Left lung (tissue), 10 donors: ENCODE measurements around the gene PIGL. TPM values are rescaled to one million over a fixed set of nuclear protein-coding genes. Genes with fewer than 3 reads are reported as not detected.
"Not testable (repeated sequence)": the region's sequence is repeated elsewhere in the genome, so short reads cannot be mapped to it uniquely, and the experiment has no call there.

Experiments
- ATAC-seq: fragments of 200-7000 bp; cut with Tn5 transposase; one replicate; pipeline ENCODE4 v1.9.1; 2020; ENCODE audit warnings: moderate library complexity
- DNase-seq, 4 donors: peaks; one replicate each; pipeline ENCODE4 v3.0.0-alpha.2; 2013 to 2020
- H3K27ac ChIP-seq, 2 donors: fragments of 200-600 bp; sonication (generic) in 1 of 2; one replicate each; pipeline versions ENCODE4 v1.5.0 to v1.8.0; 2020 to 2021
- H3K27me3 ChIP-seq, 2 donors: fragments of 200-600 bp; sonication (generic) in 1 of 2; one replicate each; pipeline versions ENCODE4 v1.5.0 to v1.8.0; 2020 to 2021
- H3K36me3 ChIP-seq, 2 donors: fragments of 200-600 bp; sonication (generic) in 1 of 2; one replicate each; pipeline versions ENCODE4 v1.5.0 to v1.8.0; 2020 to 2021
- H3K4me1 ChIP-seq, 2 donors: fragments of 200-600 bp; one replicate each; pipeline ENCODE4 v1.8.0; 2021
- H3K4me3 ChIP-seq, 2 donors: fragments of 200-600 bp; sonication (generic) in 1 of 2; one replicate each; pipeline versions ENCODE4 v1.5.0 to v1.8.0; 2020 to 2021; ENCODE audit warnings: mild to moderate bottlenecking in 1 of 2
- H3K9me3 ChIP-seq, 2 donors: fragments of 200-600 bp; sonication (generic) in 1 of 2; one replicate each; pipeline versions ENCODE4 v1.5.0 to v1.8.0; 2020 to 2021
- intact Hi-C, 2 donors: fragments of 100-400 bp; cut with DNase I; formaldehyde crosslinking; loops; one replicate each; pipeline versions ENCODE4 v1.11.2 to v1.14.2; 2022
- polyA plus RNA-seq, 6 donors: library from polyadenylated mRNA; unstranded; fragments of 120-200 nt; gene quantifications; one replicate each; pipeline ENCODE4 v1.2.1, GENCODE V29; 2013; ENCODE audit not compliant: insufficient read length in 6 of 6
- total RNA-seq, 2 donors: library from RNA; stranded (reverse); fragmentation: NEBNext Ultra II Directional; extraction: Animal tissue kit (Norgen Biotek cat#: 25700); gene quantifications; one replicate each; pipeline ENCODE4 v1.2.1, GENCODE V29; 2021
- TF ChIP-seq, protein P1 (sequence below), 2 donors: fragments of 200-600 bp; sonication (generic) in 1 of 2; IDR thresholded peaks; one replicate each; pipeline versions ENCODE4 v1.5.0 to v1.8.0; 2021; ENCODE audit warnings: antibody characterized with exemption in 2 of 2
- donor health status: DM: no; HTN: yes; CAD: no.
- donor health status: DM: no; HTN: no; CAD: no.

Gene PIGL
- total and polyA plus RNA-seq, 8 donors: 15.9 to 56.0 (median 40.5) TPM

DNA sequence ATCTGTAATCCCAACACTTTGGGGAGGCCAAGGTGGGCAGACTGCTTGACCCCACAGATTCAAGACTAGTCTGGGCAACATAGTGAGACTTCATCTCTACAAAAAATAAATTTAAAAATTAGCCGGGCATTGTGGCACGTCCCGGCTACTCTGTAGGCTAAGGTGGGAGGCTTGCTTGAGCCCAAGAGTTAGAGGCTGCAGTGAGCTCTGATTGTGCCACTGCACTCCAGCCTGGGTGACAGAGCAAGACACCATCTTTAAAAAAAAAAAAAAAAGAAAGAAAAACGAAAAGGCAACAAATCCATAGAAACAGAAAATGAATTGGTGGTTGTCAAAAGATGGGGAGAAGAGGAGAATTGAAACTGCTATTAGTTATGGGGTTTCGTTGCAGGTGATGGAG lies 29.4 kb upstream of the PIGL start:
- intact Hi-C loops: no loop called here
- H3K27me3 ChIP-seq: no peaks in the 10 kb centered on the region
- no peaks in the 10 kb centered on the region for H3K4me1 ChIP-seq
- TF ChIP-seq, protein P1, sequence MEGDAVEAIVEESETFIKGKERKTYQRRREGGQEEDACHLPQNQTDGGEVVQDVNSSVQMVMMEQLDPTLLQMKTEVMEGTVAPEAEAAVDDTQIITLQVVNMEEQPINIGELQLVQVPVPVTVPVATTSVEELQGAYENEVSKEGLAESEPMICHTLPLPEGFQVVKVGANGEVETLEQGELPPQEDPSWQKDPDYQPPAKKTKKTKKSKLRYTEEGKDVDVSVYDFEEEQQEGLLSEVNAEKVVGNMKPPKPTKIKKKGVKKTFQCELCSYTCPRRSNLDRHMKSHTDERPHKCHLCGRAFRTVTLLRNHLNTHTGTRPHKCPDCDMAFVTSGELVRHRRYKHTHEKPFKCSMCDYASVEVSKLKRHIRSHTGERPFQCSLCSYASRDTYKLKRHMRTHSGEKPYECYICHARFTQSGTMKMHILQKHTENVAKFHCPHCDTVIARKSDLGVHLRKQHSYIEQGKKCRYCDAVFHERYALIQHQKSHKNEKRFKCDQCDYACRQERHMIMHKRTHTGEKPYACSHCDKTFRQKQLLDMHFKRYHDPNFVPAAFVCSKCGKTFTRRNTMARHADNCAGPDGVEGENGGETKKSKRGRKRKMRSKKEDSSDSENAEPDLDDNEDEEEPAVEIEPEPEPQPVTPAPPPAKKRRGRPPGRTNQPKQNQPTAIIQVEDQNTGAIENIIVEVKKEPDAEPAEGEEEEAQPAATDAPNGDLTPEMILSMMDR (IDR thresholded peaks at IDR 0.05): no peak
- DNase-seq: no peak
- no peak overlapping the region for H3K4me3 ChIP-seq
- H3K27ac ChIP-seq: no peak overlapping the region
- no peaks in the 10 kb centered on the region for H3K9me3 ChIP-seq
- ATAC-seq: no peak
- peaks cover 0 to 50% of the 10 kb centered on the region in 2 donors for H3K36me3 ChIP-seq

DNA sequence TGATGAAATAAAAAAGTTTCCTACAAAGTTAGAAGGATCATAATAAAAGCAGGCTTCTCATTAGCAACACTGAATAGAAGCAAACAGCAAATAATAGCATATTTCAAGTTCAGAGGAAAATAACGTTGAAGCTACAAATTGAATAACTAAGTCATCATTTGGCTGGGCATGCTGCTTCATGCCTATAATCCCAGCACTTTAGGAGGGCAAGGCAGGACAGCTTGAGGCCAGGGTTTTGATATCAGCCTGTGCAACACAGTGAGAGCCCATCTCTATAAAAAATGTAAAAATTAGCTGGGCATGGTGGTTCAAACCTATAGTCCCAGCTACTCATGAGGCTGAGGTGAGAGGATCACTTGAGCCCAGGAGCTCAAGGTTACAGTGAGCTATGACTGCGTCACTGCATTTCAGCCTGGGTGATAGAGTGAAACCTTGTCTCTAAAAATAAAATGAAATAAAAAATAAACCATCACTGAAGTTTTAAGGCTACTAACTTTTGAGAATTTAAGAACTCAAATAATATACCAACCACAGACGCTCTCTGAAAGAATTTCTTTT lies 27.1 kb upstream of the PIGL start:
- Histone ChIP-seq H3K36me3 (peaks cover 0 to 64% of the 10 kb centered on the region in 2 donors), H3K4me1 (no peaks in the 10 kb centered on the region), H3K27ac (no peak overlapping the region), H3K27me3 (no peaks in the 10 kb centered on the region), H3K9me3 (no peaks in the 10 kb centered on the region), H3K4me3 (no peak overlapping the region)
- DNase-seq (no peak), ATAC-seq (no peak)
- TF ChIP-seq, protein P1 (IDR thresholded peaks at IDR 0.05): no peak
- intact Hi-C loops: no loop called here

DNA sequence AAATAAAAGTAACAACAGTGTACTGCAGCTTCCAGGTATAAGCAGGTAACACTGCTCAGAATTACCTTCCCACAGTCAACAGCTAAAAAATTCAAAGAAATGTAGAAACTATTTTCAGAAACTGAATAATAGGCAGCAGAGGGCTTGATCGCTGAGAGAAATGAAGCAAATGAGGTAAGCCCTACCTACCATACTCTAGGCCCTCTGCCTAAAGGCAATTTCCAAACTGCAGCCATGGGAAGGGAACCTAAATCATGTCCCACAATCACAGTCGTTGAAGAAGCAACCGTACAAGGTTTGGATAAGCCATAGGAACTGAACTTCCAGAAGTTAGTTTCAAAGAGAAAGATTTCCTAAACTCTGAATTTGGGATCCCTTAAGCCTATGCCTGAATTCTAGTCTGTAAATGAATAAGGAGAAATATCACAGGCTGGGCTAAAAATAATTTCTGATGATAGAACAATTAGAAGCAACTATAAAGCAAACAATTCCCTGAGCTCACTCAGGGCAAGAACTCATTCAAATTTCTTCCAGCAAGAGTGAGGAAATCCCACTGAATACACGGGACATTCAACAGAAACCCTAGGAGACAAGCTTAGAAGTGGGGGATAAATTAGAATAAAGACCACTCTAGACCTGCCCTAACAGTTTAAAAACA lies 26.2 kb upstream of the PIGL start:
- Histone ChIP-seq H3K9me3 (no peaks in the 10 kb centered on the region), H3K36me3 (peaks cover 0 to 55% of the 10 kb centered on the region in 2 donors), H3K4me1 (no peaks in the 10 kb centered on the region), H3K27me3 (no peaks in the 10 kb centered on the region), H3K27ac (no peak overlapping the region), H3K4me3 (no peak overlapping the region)
- ATAC-seq: no peak
- intact Hi-C loops: no loop called here
- DNase-seq: no peak
- TF ChIP-seq, protein P1 (IDR thresholded peaks at IDR 0.05): no peak

DNA sequence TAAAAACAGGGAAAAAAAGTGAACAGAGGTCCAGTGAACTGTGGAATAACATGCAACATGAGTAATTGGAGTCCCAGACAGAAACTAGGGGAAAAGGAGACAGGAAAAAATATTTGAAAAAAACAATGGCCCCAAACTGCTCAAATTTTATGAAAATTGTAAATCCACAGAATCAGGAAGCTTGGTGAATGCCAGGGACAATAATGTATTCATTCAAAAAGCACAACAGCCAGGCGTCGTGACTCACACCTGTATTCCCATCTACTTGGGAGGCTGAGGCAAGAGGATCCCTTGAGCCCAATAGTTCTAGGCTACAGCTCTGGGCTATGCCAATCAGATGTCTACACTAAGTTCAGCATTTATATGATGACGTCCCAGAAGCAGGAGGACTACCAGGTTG lies 25.4 kb upstream of the PIGL start:
- no peaks in the 10 kb centered on the region for H3K27me3 ChIP-seq
- H3K4me3 ChIP-seq: no peak overlapping the region
- DNase-seq (no peak), ATAC-seq (no peak)
- H3K9me3 ChIP-seq: no peaks in the 10 kb centered on the region
- TF ChIP-seq, protein P1 (IDR thresholded peaks at IDR 0.05): no peak
- peaks cover 0 to 49% of the 10 kb centered on the region in 2 donors for H3K36me3 ChIP-seq
- intact Hi-C loops: no loop called here
- H3K4me1 ChIP-seq: no peaks in the 10 kb centered on the region
- no peak overlapping the region for H3K27ac ChIP-seq

DNA sequence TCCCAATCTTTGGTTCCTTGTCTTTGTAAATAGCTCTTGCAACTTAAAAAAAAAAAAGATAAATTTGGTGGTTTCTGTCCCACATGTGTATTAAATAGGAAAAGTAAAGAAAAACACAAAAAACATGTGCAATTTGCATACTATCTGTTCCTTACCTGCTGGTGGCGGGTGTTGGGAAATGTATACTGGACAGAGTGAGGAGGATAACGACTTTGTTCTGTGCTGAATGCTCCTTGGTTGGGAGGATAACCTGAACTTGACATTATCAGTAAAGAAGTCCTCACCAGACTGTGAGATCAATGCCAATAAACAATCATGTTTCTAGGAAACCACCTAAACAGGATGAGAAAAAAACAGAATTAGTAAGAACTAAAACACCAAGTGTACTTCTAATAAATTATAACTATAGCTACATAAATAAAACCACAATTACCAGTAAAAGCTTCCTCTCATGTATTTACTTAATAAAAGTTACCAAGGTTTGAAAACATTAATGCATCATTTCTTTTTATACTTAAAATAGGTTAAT lies 22.6 kb upstream of the PIGL start:
- ATAC-seq, H3K27me3 ChIP-seq, intact Hi-C loops, DNase-seq, H3K4me3 ChIP-seq, H3K9me3 ChIP-seq, H3K27ac ChIP-seq: not testable (repeated sequence)
- Histone ChIP-seq H3K4me1 (peaks cover 3 to 14% of the 10 kb centered on the region in 2 donors), H3K36me3 (peaks cover 0 to 62% of the 10 kb centered on the region in 2 donors)
